HL-60 (cell line): Measurements from ENCODE around the gene SCAMP2.

Source experiments
- DNase-seq, 2 experiments: peaks; one replicate each; pipeline ENCODE4 v3.0.0-alpha.2; 2010 to 2020; ENCODE audit warnings: low read depth in 1 of 2, low spot score in 1 of 2
- H3K27ac ChIP-seq: fragments of 250-450 bp; sonication (Bioruptor Pico); replicated peaks from 2 replicates; pipeline ENCODE4 v1.5.1; 2020; ENCODE audit warnings: mild to moderate bottlenecking, moderate library complexity
- H3K27me3 ChIP-seq: fragments of 250-450 bp; sonication (Bioruptor Pico); 2 replicates; pipeline ENCODE4 v1.5.1; 2021; ENCODE audit warnings: mild to moderate bottlenecking, moderate library complexity; ENCODE audit not compliant: insufficient read depth, poor library complexity, severe bottlenecking
- H3K4me3 ChIP-seq: replicated peaks from 2 replicates; pipeline ENCODE4 v1.5.1; 2011; ENCODE audit warnings: mild to moderate bottlenecking, control low read depth, low read length; ENCODE audit not compliant: insufficient read depth
- CTCF ChIP-seq: IDR thresholded peaks from one replicate; pipeline ENCODE4 v1.5.1; 2011; ENCODE audit warnings: low read length, control low read depth, inconsistent platforms; ENCODE audit not compliant: insufficient read depth
- GABPA ChIP-seq: IDR thresholded peaks from 2 replicates; pipeline ENCODE4 v1.6.1; 2012; ENCODE audit warnings: low read depth
- POLR2AphosphoS5 ChIP-seq: IDR thresholded peaks from 2 replicates; pipeline ENCODE4 v1.6.1; 2012; ENCODE audit warnings: low read depth
- SPI1 ChIP-seq: IDR thresholded peaks from 2 replicates; pipeline ENCODE4 v1.6.1; 2012; ENCODE audit warnings: low read depth, mild to moderate bottlenecking, borderline replicate concordance
- TF ChIP-seq, protein P1 (sequence below): IDR thresholded peaks from 2 replicates; pipeline ENCODE4 v1.6.1; 2012; ENCODE audit warnings: low read depth; ENCODE audit not compliant: insufficient replicate concordance

SCAMP2 gene

DNA sequence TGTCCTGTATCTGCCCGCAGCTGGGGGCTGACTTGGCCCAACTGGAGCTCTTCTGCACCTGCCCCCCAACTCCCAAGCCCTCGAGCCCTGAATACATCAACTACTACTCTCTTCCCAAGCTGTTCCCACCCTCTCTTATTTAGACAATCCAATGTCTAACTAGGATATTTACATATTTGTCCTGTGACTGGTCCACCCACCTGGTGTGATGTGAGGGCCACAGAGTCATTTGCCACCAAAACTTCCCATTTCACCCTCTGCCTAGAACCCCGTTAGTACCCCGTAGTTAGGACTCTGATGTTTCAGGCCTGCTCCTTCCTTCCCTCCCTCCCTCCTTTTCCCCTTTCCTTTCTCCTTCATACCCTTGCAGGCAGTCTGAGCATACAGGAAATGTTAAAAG is 40.3 kb downstream of the SCAMP2 start:
- TF ChIP-seq SPI1 (no peak), POLR2AphosphoS5 (no peak), GABPA (no peak), CTCF (no peak)
- TF ChIP-seq, protein P1, sequence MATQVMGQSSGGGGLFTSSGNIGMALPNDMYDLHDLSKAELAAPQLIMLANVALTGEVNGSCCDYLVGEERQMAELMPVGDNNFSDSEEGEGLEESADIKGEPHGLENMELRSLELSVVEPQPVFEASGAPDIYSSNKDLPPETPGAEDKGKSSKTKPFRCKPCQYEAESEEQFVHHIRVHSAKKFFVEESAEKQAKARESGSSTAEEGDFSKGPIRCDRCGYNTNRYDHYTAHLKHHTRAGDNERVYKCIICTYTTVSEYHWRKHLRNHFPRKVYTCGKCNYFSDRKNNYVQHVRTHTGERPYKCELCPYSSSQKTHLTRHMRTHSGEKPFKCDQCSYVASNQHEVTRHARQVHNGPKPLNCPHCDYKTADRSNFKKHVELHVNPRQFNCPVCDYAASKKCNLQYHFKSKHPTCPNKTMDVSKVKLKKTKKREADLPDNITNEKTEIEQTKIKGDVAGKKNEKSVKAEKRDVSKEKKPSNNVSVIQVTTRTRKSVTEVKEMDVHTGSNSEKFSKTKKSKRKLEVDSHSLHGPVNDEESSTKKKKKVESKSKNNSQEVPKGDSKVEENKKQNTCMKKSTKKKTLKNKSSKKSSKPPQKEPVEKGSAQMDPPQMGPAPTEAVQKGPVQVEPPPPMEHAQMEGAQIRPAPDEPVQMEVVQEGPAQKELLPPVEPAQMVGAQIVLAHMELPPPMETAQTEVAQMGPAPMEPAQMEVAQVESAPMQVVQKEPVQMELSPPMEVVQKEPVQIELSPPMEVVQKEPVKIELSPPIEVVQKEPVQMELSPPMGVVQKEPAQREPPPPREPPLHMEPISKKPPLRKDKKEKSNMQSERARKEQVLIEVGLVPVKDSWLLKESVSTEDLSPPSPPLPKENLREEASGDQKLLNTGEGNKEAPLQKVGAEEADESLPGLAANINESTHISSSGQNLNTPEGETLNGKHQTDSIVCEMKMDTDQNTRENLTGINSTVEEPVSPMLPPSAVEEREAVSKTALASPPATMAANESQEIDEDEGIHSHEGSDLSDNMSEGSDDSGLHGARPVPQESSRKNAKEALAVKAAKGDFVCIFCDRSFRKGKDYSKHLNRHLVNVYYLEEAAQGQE = no peak
- Histone ChIP-seq H3K27ac (no peak overlapping the region), H3K4me3 (no peak overlapping the region), H3K27me3 (no peaks in the 10 kb centered on the region)
- no peak for DNase-seq

GRCh38 chr15:74831813-74832495 is 41.2 kb downstream of the SCAMP2 start:
- DNase-seq = no peak
- H3K27me3 ChIP-seq = peaks cover 6% of the 10 kb centered on the region
- H3K27ac ChIP-seq = no peak overlapping the region
- no peak overlapping the region for H3K4me3 ChIP-seq
- TF ChIP-seq, protein P1 = no peak
- TF ChIP-seq GABPA (no peak), SPI1 (no peak), CTCF (no peak), POLR2AphosphoS5 (no peak)

DNA sequence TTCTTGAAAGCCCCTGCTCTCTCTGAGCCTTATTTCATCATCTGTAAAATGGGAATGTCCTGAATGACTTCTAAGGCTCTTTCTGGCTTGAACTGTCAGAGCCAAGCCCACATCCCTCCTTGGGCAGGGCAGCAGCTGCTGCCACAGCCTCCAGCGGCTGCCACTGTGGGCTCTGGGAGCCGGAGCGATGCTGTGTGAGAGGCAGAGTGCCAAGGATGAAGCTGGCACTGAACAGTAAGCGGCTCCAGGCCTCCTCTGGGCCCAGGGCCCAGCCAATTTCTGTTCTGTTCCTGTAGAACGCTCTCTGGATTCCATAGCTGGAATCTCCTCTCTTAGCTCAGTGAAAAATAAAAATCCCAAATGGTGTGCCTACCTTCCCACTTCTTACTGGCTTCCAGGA is 42.3 kb downstream of the SCAMP2 start:
- TF ChIP-seq POLR2AphosphoS5 (no peak), CTCF (no peak)
- H3K27ac ChIP-seq = no peak overlapping the region
- H3K27me3 ChIP-seq = peaks cover 10% of the 10 kb centered on the region
- no peak overlapping the region for H3K4me3 ChIP-seq
- no peak for DNase-seq

GRCh38 chr15:74829991-74830390 is 43.2 kb downstream of the SCAMP2 start:
- TF ChIP-seq, protein P1 = no peak
- TF ChIP-seq GABPA = no peak
- TF ChIP-seq POLR2AphosphoS5 = no peak
- TF ChIP-seq CTCF = no peak
- no peak for TF ChIP-seq SPI1
- H3K27me3 ChIP-seq = peaks cover 13% of the 10 kb centered on the region
- H3K27ac ChIP-seq = no peak overlapping the region
- no peak for DNase-seq
- H3K4me3 ChIP-seq = no peak overlapping the region
